ENCODE data around the gene BUB3.

The BUB3 gene, protein sequence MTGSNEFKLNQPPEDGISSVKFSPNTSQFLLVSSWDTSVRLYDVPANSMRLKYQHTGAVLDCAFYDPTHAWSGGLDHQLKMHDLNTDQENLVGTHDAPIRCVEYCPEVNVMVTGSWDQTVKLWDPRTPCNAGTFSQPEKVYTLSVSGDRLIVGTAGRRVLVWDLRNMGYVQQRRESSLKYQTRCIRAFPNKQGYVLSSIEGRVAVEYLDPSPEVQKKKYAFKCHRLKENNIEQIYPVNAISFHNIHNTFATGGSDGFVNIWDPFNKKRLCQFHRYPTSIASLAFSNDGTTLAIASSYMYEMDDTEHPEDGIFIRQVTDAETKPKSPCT

DNA sequence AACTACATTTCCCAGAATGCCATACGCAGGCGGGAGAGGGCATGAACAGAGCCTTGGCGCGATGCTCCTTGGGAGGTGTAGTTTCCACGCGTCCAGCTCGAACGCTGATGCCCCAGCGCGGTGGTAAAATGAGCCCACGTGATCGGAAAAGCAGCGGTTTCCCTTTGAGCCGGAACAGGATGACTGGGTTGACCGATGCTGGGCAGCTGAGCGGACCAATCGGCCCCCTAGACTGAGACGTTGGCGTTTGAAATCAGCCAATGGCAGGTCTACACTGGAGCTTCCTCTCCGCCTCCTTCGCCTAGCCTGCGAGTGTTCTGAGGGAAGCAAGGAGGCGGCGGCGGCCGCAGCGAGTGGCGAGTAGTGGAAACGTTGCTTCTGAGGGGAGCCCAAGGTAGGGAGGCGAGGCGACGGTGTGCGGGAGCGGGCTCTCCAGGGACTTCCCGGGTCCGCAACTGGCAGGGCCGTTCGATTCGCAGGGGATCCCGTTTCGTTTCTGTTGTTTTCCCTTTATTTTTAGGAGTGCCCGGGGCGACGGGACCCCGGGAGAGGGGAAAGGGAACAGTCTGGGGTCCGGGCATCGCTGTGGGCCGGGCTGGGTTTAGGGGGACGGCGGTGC lies at the start of gene BUB3:
TSS of gene BUB3 (plus strand) at position 311 of the 619 bp plus-strand sequence. CDS start 516 bp downstream, outside the sequence.
- Histone ChIP-seq H3K27ac (ENCODE audit: low read depth, low read length) (peak within 1 kb of the TSS; percentile 89), H3K27me3 (ENCODE audit: insufficient read depth, low read length) (peaks cover 34% of the 10 kb centered on the region), H3K79me2 (ENCODE audit: control insufficient read depth, insufficient read depth, low read length, unreplicated experiment) (peaks cover 47% of the 10 kb centered on the region), H3K36me3 (ENCODE audit: insufficient read depth, low read length) (peaks cover 29% of the 10 kb centered on the region), H3K4me1 (ENCODE audit: control insufficient read depth, insufficient read depth, low read length, unreplicated experiment) (peaks cover 36% of the 10 kb centered on the region), H2AFZ (ENCODE audit: low read length, unreplicated experiment) (peak within 1 kb of the TSS; percentile 48), H3K4me3 (ENCODE audit: low read depth, low read length) (peak within 1 kb of the TSS; percentile 86)

DNA sequence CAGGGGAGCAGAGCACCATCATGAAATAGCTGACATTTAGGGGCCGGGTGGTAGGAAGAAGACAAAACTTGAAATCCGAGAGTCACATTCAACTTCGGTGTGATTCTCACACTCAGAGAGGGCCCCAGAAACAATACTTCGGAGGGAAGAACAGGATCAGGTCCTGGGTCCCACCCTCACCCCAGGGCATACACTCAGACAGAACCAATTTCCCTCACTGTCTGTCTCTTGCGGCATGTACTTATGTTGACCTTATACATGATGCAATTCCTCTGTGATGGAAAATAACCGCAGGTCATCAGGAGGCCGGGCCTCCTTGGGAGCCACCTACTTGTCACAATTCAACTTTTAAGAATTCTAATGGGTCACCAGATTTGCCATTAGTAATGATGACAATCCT lies 44.7 kb upstream of the BUB3 start:
- Histone ChIP-seq H3K4me3 (ENCODE audit: low read depth, low read length) (no peak overlapping the region), H3K27me3 (ENCODE audit: insufficient read depth, low read length) (peaks cover 61% of the 10 kb centered on the region), H2AFZ (ENCODE audit: low read length, unreplicated experiment) (no peak overlapping the region), H3K79me2 (ENCODE audit: control insufficient read depth, insufficient read depth, low read length, unreplicated experiment) (no peaks in the 10 kb centered on the region), H3K27ac (ENCODE audit: low read depth, low read length) (no peak overlapping the region), H3K36me3 (ENCODE audit: insufficient read depth, low read length) (no peaks in the 10 kb centered on the region), H3K4me1 (ENCODE audit: control insufficient read depth, insufficient read depth, low read length, unreplicated experiment) (no peaks in the 10 kb centered on the region)

DNA sequence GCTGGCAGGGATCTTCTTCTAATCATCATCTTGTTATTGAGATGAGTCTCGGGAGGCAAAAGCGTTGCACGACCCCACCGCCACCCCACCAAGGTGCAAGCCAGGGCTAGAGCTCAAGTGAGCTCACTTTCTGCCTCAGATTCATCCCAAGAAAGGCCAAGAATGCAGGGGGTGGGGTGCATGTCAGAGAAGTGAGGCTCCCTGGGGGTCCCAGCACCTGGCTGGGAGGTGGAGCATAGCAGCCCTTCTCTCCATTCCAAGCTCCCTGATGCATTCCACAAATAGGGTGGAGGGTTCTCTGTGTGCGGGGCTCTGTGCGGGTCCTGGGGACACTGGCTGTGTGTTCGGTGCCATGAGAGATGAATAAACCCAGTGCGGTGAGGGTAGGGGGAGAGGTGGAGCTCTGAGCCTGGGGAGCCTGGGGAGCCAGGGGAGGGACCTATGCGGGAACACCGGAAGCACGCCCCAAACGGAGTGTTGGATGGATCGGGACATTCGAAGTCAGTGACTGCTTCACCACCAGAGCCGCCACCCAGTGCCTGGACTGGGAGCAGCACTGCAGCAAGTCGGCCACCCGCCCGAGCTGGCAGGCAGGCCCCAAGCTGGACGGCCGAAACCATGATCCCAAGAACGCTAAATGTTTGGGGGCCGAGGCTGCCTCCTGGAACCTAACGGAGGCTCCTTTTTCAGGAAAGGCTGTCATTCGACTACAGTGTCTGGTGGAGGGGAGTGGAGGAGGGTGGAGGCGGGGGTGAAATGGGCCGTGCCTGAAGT lies 36.4 kb upstream of the BUB3 start:
- Histone ChIP-seq H3K79me2 (ENCODE audit: control insufficient read depth, insufficient read depth, low read length, unreplicated experiment) (no peaks in the 10 kb centered on the region), H3K36me3 (ENCODE audit: insufficient read depth, low read length) (no peaks in the 10 kb centered on the region), H3K27me3 (ENCODE audit: insufficient read depth, low read length) (peaks cover 66% of the 10 kb centered on the region), H3K27ac (ENCODE audit: low read depth, low read length) (no peak overlapping the region), H3K4me1 (ENCODE audit: control insufficient read depth, insufficient read depth, low read length, unreplicated experiment) (no peaks in the 10 kb centered on the region), H2AFZ (ENCODE audit: low read length, unreplicated experiment) (no peak overlapping the region), H3K4me3 (ENCODE audit: low read depth, low read length) (no peak overlapping the region)

DNA sequence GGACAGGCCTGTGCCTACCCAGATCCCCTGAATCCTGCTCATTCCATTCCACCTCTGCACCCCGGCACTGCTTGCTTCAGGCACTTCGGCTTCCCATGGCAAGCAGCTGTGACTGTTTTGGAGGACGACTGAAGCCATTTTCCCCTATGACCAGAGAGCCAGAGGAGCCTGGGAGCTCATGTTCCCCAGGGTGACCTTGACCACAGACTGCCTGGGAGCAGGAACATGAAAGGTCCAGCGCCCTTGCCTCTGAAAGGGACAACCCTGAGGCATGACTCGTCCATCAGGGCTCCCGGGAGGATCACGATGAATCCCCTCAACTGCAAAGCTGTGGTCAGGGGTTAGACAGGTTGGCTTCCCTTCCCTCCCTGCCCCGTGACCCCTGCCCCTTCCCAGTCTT lies 35.1 kb upstream of the BUB3 start:
- no peaks in the 10 kb centered on the region for H3K4me1 ChIP-seq (ENCODE audit: control insufficient read depth, insufficient read depth, low read length, unreplicated experiment)
- no peak overlapping the region for H3K27ac ChIP-seq (ENCODE audit: low read depth, low read length)
- H3K36me3 ChIP-seq (ENCODE audit: insufficient read depth, low read length), result no peaks in the 10 kb centered on the region
- no peaks in the 10 kb centered on the region for H3K79me2 ChIP-seq (ENCODE audit: control insufficient read depth, insufficient read depth, low read length, unreplicated experiment)
- H2AFZ ChIP-seq (ENCODE audit: low read length, unreplicated experiment), result no peak overlapping the region
- H3K4me3 ChIP-seq (ENCODE audit: low read depth, low read length), result no peak overlapping the region
- peaks cover 66% of the 10 kb centered on the region for H3K27me3 ChIP-seq (ENCODE audit: insufficient read depth, low read length)

DNA sequence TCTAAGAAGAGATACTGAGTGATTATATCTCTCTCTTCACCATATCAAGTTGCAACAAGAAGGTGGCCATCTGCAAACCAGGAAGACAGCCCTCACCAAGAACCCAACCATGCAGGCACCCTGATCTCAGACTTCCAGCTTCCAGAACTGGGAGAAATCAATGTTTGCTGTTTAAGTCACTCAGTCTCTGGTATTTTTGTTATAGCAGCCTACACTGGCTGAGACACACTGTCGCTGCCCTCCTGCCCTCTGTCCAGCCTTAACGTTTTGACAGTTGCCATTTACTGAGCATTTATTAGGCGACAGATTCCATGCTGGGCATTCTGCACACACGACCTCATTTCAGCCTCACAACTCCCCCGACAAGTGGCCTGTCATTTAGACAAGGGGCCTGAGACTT lies 28.0 kb upstream of the BUB3 start:
- H3K27me3 ChIP-seq (ENCODE audit: insufficient read depth, low read length), result peaks cover 84% of the 10 kb centered on the region
- no peaks in the 10 kb centered on the region for H3K36me3 ChIP-seq (ENCODE audit: insufficient read depth, low read length)
- no peak overlapping the region for H2AFZ ChIP-seq (ENCODE audit: low read length, unreplicated experiment)
- no peak overlapping the region for H3K4me3 ChIP-seq (ENCODE audit: low read depth, low read length)
- H3K4me1 ChIP-seq (ENCODE audit: control insufficient read depth, insufficient read depth, low read length, unreplicated experiment), result peaks cover 4% of the 10 kb centered on the region
- H3K27ac ChIP-seq (ENCODE audit: low read depth, low read length), result no peak overlapping the region
- H3K79me2 ChIP-seq (ENCODE audit: control insufficient read depth, insufficient read depth, low read length, unreplicated experiment), result no peaks in the 10 kb centered on the region

DNA sequence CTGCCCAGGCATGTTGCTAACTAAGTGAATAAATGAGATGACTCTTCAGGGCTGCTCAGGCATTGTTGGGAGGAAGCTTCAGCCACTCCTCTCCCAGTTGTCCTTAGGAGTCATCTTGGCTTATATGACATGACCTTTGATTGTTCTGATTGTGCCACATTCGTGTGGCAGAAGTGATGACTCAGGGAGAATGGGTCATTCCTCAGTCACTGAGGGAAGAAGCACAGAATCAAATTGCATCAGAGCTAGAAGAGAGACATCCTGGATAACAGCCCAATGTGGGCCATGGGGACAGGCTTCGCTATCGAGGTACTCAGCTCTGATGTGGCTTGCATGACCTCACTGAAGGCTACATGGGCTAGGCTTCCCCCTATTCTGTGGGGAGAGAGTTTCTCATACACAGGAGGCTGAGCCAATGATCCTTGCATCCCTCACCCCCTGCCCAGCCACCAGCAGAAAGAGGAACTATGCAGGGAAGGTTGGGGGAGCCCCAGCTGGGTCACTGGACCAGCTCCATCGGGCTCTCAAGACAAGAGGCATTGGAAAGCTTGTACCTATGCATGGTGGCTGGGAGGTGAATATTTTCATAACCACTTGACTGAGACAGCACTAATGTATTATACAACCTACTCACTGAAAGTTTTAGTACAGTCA lies 24.5 kb upstream of the BUB3 start:
- H3K4me1 ChIP-seq (ENCODE audit: control insufficient read depth, insufficient read depth, low read length, unreplicated experiment), result peaks cover 12% of the 10 kb centered on the region
- H3K4me3 ChIP-seq (ENCODE audit: low read depth, low read length), result no peak overlapping the region
- H3K27me3 ChIP-seq (ENCODE audit: insufficient read depth, low read length), result peaks cover 97% of the 10 kb centered on the region
- H3K27ac ChIP-seq (ENCODE audit: low read depth, low read length), result no peak overlapping the region
- no peaks in the 10 kb centered on the region for H3K79me2 ChIP-seq (ENCODE audit: control insufficient read depth, insufficient read depth, low read length, unreplicated experiment)
- no peaks in the 10 kb centered on the region for H3K36me3 ChIP-seq (ENCODE audit: insufficient read depth, low read length)
- H2AFZ ChIP-seq (ENCODE audit: low read length, unreplicated experiment), result no peak overlapping the region

DNA sequence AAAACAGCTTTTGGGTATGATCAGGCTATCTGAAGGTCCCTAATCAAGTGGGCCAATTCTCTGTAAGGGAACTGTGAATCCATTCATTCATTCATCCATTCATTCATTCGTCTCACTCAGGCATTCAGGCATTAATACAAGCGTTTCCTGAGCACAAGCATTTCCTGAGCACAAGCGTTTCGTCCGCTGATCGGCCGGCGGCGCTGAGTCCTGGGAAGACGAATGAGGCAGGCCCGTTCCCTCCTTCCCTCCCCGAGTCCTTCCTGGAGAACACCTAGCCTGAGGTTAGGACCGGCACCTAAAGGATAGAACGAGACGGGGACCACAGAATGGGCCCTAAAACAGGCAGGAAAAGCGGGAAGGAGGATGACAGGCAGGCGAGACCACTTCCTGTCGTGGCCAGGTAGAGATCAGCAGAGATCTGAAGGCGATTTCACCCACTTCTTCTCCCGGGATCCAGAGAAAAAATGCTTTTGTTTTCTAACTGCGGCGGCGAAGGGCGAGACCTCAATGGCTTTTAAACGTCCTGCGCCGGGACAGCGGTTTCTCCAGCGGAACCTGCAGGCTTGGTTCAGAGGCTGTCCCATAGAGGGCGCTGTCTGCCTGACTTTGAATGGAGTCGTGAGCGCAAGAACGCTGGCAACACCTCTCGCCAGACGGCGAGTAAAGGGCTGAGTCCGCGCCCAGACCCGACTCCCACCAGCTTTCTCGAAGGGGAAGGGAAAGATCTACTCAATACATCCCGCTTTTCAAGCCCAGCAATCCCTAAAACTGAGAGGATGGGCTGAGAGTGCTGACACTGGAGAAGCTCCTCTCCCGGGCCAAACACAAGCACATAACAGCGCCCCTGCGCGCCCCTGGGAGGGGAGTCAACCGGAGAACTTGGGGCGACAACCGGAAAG lies 21.4 kb upstream of the BUB3 start:
- Histone ChIP-seq H3K4me3 (ENCODE audit: low read depth, low read length) (peak overlapping the region; percentile 52), H2AFZ (ENCODE audit: low read length, unreplicated experiment) (peak overlapping the region; percentile 45), H3K79me2 (ENCODE audit: control insufficient read depth, insufficient read depth, low read length, unreplicated experiment) (no peaks in the 10 kb centered on the region), H3K27me3 (ENCODE audit: insufficient read depth, low read length) (peaks cover 97% of the 10 kb centered on the region), H3K27ac (ENCODE audit: low read depth, low read length) (no peak overlapping the region), H3K36me3 (ENCODE audit: insufficient read depth, low read length) (no peaks in the 10 kb centered on the region), H3K4me1 (ENCODE audit: control insufficient read depth, insufficient read depth, low read length, unreplicated experiment) (peaks cover 12% of the 10 kb centered on the region)

DNA sequence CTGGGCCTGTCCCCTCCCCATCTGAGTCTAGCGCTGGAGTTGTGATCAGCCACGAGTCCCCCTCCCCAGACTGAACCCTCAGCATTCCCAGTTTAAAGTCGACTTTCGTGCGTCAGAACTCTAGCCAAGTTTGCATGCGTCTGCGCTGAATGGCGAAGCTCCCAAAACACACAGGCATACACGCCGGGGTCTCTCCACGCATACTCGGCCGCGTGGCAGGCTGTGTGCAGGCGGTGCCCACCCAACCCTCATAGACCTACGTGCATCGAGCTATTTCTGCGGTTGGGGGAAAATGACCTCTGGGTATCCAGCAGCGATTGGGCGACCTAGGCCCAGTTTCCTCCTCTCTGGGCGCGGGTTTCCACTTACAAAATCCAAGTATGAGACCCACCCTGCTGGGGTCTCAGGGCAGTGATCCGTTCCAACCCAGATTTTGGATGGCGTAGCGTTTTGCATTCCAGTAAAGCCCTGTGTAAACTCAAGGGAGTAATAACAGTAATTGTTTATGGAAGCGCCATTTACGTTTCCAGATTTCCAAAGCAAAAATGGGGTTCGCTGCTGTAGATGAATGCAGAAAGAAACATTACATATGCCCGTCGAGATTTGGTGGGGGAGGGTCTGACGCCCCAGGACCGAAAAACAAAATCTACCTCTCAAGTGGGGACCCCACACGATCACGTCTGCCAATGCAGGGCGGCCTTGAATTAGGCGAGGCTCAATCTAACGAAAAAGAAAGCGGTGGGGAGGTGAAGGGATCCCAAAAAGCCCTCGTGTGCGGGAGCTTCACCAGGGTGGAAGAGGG lies 20.5 kb upstream of the BUB3 start:
- Histone ChIP-seq H3K79me2 (ENCODE audit: control insufficient read depth, insufficient read depth, low read length, unreplicated experiment) (no peaks in the 10 kb centered on the region), H3K36me3 (ENCODE audit: insufficient read depth, low read length) (no peaks in the 10 kb centered on the region), H2AFZ (ENCODE audit: low read length, unreplicated experiment) (no peak overlapping the region), H3K4me1 (ENCODE audit: control insufficient read depth, insufficient read depth, low read length, unreplicated experiment) (peaks cover 12% of the 10 kb centered on the region), H3K27me3 (ENCODE audit: insufficient read depth, low read length) (peaks cover 97% of the 10 kb centered on the region), H3K4me3 (ENCODE audit: low read depth, low read length) (peak overlapping the region; percentile 35), H3K27ac (ENCODE audit: low read depth, low read length) (no peak overlapping the region)

DNA sequence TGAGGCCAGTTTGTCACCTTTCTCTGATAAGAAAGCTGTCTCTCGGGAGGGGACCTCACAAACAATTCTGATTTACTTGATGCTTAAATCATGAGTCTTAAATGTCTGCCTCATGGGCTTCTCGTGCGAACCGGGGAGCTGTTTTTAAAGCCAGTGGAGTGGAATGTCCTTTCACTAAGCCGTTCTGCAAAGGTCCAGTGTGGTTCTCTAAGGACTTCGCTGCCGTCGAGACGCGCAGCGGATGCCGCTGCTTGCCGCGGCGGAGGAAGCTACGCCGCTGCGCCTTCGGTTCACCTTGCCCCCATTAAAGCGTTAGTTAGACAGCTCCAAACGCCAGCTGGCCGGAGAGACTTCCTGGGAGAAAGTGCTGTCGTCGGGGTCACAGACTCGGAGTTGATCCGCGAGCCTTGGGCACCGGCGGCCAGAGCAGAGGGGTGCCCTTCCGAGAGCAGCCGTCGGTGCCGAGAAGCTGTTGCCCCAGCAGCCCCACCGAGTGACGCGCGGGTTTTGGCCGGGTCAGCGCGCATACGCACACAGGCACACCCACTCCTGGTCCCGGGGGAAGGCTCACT lies 19.8 kb upstream of the BUB3 start:
- Histone ChIP-seq H3K4me1 (ENCODE audit: control insufficient read depth, insufficient read depth, low read length, unreplicated experiment) (peaks cover 12% of the 10 kb centered on the region), H2AFZ (ENCODE audit: low read length, unreplicated experiment) (no peak overlapping the region), H3K4me3 (ENCODE audit: low read depth, low read length) (no peak overlapping the region), H3K79me2 (ENCODE audit: control insufficient read depth, insufficient read depth, low read length, unreplicated experiment) (no peaks in the 10 kb centered on the region), H3K36me3 (ENCODE audit: insufficient read depth, low read length) (no peaks in the 10 kb centered on the region), H3K27me3 (ENCODE audit: insufficient read depth, low read length) (peaks cover 97% of the 10 kb centered on the region), H3K27ac (ENCODE audit: low read depth, low read length) (no peak overlapping the region)

Data from ACC112 (cell line).